HepG2 (cell line): ENCODE measurements around the gene ADCY5. TPM values are rescaled to one million over a fixed set of nuclear protein-coding genes. Genes with fewer than 3 reads are reported as not detected.

Source experiments
- ATAC-seq: fragments of 200-7000 bp; cut with Tn5 transposase; 3 replicates; pipeline ENCODE4 v1.9.1; 2020; ENCODE audit warnings: mild to moderate bottlenecking, moderate library complexity
- BruUV-seq: library from RNA; stranded (reverse); fragments of 400-500 nt; replicated peaks from 2 replicates; lab custom pipeline; 2021; lab: Mats Ljungman, UMichigan
- CTCF ChIA-PET: fragments of 300-600 bp; formaldehyde crosslinking; extraction: SDS; loops from one replicate; lab custom pipeline; 2021; ENCODE audit warnings: low total read pairs, inconsistent platforms, low intra/inter-chr PET ratio; lab: Yijun Ruan, JAX
- POLR2A ChIA-PET: fragments of 350-600 bp; sonication (Branson Sonifier 250); formaldehyde crosslinking; loops from one replicate; lab custom pipeline; 2020; ENCODE audit warnings: antibody characterized with exemption, inconsistent platforms; lab: Yijun Ruan, JAX
- DNase-seq: peaks from one replicate; pipeline ENCODE4 v3.0.0-alpha.2; 2015; ENCODE audit warnings: low spot score
- FAIRE-seq: peaks from 3 replicates; lab custom pipeline; 2011; peaks lifted over from hg19 to GRCh38; lab: Jason Lieb, UNC
- H2AFZ ChIP-seq: one replicate; pipeline ENCODE4 v1.6.1; 2011; ENCODE audit warnings: low read length, inconsistent platforms
- H3K27ac ChIP-seq: fragments of 300-600 bp; 3 replicates; pipeline ENCODE4 v1.8.0; 2011; ENCODE audit warnings: mixed run types, mild to moderate bottlenecking, mixed read lengths, low read length, inconsistent platforms; ENCODE audit not compliant: insufficient read depth; ENCODE audit errors: extremely low read length
- H3K27me3 ChIP-seq, 2 experiments: fragments of 200-600 bp in 1 of 2; 2 replicates in 1 of 2; 3 replicates in 1 of 2; pipeline versions ENCODE4 v1.6.0 to v1.8.0; 2011; ENCODE audit warnings: low read length in 2 of 2, mild to moderate bottlenecking in 2 of 2, moderate library complexity in 2 of 2, inconsistent platforms in 1 of 2; ENCODE audit not compliant: insufficient read depth in 2 of 2, control insufficient read depth in 1 of 2
- H3K36me3 ChIP-seq, 2 experiments: fragments of 200-600 bp in 1 of 2; replicated peaks in 1 of 2; 2 replicates in 1 of 2; 3 replicates in 1 of 2; pipeline versions ENCODE4 v1.5.1 to v1.8.0; 2011; ENCODE audit warnings: low read length in 2 of 2, inconsistent platforms in 1 of 2; ENCODE audit not compliant: insufficient read depth in 2 of 2, control insufficient read depth in 1 of 2
- H3K4me1 ChIP-seq: 2 replicates; pipeline ENCODE4 v1.5.1; 2012; ENCODE audit warnings: low read length, inconsistent platforms; ENCODE audit not compliant: insufficient read depth
- H3K4me2 ChIP-seq: 2 replicates; pipeline ENCODE4 v1.6.0; 2011; ENCODE audit warnings: low read depth, low read length, inconsistent platforms
- H3K4me3 ChIP-seq, 3 experiments: fragments of 200-600 bp in 1 of 3; sonication (generic), shearing (Covaris generic) in 1 of 3; replicated peaks in 1 of 3; 2 replicates each; pipeline ENCODE4 v1.5.1; 2011 to 2016; ENCODE audit warnings: low read length in 3 of 3, inconsistent platforms in 2 of 3, low read depth in 2 of 3, mild to moderate bottlenecking in 2 of 3, control low read depth in 1 of 3, mixed read lengths in 1 of 3; ENCODE audit not compliant: insufficient read depth in 1 of 3
- H3K79me2 ChIP-seq: one replicate; pipeline ENCODE4 v1.6.1; 2011; ENCODE audit warnings: low read length, inconsistent platforms; ENCODE audit not compliant: insufficient read depth
- H3K9ac ChIP-seq: 2 replicates; pipeline ENCODE4 v1.6.0; 2011; ENCODE audit warnings: mild to moderate bottlenecking, low read depth, low read length, inconsistent platforms; ENCODE audit not compliant: insufficient read depth
- H3K9me3 ChIP-seq: 2 replicates; pipeline ENCODE4 v1.5.1; 2012; ENCODE audit warnings: mild to moderate bottlenecking, low read length
- H4K20me1 ChIP-seq: 2 replicates; pipeline ENCODE4 v1.6.0; 2011; ENCODE audit warnings: inconsistent platforms, mild to moderate bottlenecking, low read length, moderate library complexity; ENCODE audit not compliant: insufficient read depth
- ELF1 ChIP-seq: sonication (generic); formaldehyde crosslinking; IDR thresholded peaks from 2 replicates; pipeline ENCODE4 v1.4.0; 2020; ENCODE audit warnings: missing genetic modification reagents
- FUBP1 ChIP-seq: sonication (generic); formaldehyde crosslinking; IDR thresholded peaks from 2 replicates; pipeline ENCODE4 v1.5.1; 2020; ENCODE audit warnings: missing genetic modification reagents, mild to moderate bottlenecking, borderline replicate concordance
- MTA3 ChIP-seq: sonication (generic); formaldehyde crosslinking; IDR thresholded peaks from 2 replicates; pipeline ENCODE4 v1.4.0; 2020; ENCODE audit warnings: missing genetic modification reagents
- NFATC3 ChIP-seq: sonication (generic); formaldehyde crosslinking; IDR thresholded peaks from 2 replicates; pipeline ENCODE4 v1.5.1; 2020; ENCODE audit warnings: mild to moderate bottlenecking, missing genetic modification reagents
- SIX1 ChIP-seq: sonication (generic); formaldehyde crosslinking; IDR thresholded peaks from 2 replicates; pipeline ENCODE4 v1.4.0; 2020; ENCODE audit warnings: missing genetic modification reagents, borderline replicate concordance
- SMARCE1 ChIP-seq: fragments of 450-650 bp; IDR thresholded peaks from 2 replicates; pipeline ENCODE4 v1.6.1; 2017; ENCODE audit warnings: borderline replicate concordance
- SUZ12 ChIP-seq: fragments of 150-350 bp; IDR thresholded peaks from 2 replicates; pipeline ENCODE4 v1.6.1; 2014; ENCODE audit warnings: low read depth, low read length
- TGIF2 ChIP-seq: IDR thresholded peaks from 2 replicates; pipeline ENCODE4 v1.6.1; 2016; ENCODE audit warnings: control low read depth, missing compliant biosample characterization
- ZNF652 ChIP-seq: IDR thresholded peaks from 2 replicates; pipeline ENCODE4 v1.6.1; 2016; ENCODE audit warnings: low read depth, borderline replicate concordance
- ZSCAN12 ChIP-seq: sonication (generic); formaldehyde crosslinking; IDR thresholded peaks from 2 replicates; pipeline ENCODE4 v1.9.0; 2021; ENCODE audit warnings: mild to moderate bottlenecking, missing genetic modification reagents
- WGBS: methylation state at CpG from one replicate; pipeline ENCODE4 v1.1.6; 2017; ENCODE audit warnings: low lambda C conversion rate; 5-methylcytosine and 5-hydroxymethylcytosine counted together
- in situ Hi-C: cut with HindIII; loops from 2 replicates; pipeline ENCODE4 v1.10.0; 2017; ENCODE audit warnings: low pct_unique_long_range_greater_than_20kb; ENCODE audit not compliant: extremely low pct_ligation_motif_present
- intact Hi-C: fragments of 100-400 bp; cut with micrococcal nuclease; formaldehyde crosslinking; loops from one replicate; pipeline ENCODE4 v1.10.0; 2022; ENCODE audit not compliant: unreplicated experiment
- polyA plus RNA-seq, 8 experiments: library from polyadenylated mRNA; depleted of rRNA in 3 of 8; stranded (reverse) in 7 of 8; unstranded in 1 of 8; fragments of >200 nt; fragmentation: Illumina TruSeq in 4 of 8; extraction: Trizol in 4 of 8; gene quantifications; 2 replicates each; pipeline versions ENCODE4 v1.2.1 to v1.2.3, GENCODE V29; 2011 to 2016; ENCODE audit warnings: low read depth in 4 of 8, missing spikeins in 1 of 8, mixed read lengths in 1 of 8; ENCODE audit not compliant: insufficient read depth in 1 of 8
- total RNA-seq, 5 experiments: library from RNA; depleted of rRNA; stranded (reverse); fragments of >200 nt; fragmentation: Illumina TruSeq; extraction: Trizol; gene quantifications; 2 replicates each; pipeline ENCODE4 v1.2.3, GENCODE V29; 2016; ENCODE audit warnings: low read depth in 1 of 5

Gene ADCY5
- total and polyA plus RNA-seq, 2 of the 13 experiments (the other 11 are each of a cell fraction or from before 2014, with no cell fraction given) = not detected

- TF ChIP-seq FUBP1 (CRISPR knock-in tag) (no peak), TGIF2 (CRISPR knock-in tag) (no peak), NFATC3 (CRISPR knock-in tag) (no peak), SMARCE1 (no peak)
Measured at GRCh38 chr3:123401836-123402530, 46.9 kb downstream of the ADCY5 start (continued).

- Histone ChIP-seq H3K4me2 (no peak overlapping the region), H3K79me2 (no peaks in the 10 kb centered on the region), H3K9ac (no peak overlapping the region), H3K27me3 (peaks cover 0 to 29% of the 10 kb centered on the region in 2 experiments; a peak in 2 of 5 replicates), H3K4me1 (no peaks in the 10 kb centered on the region), H2AFZ (no peak overlapping the region), H3K4me3 (no peak overlapping the region), H3K27ac (no peak overlapping the region), H3K9me3 (no peaks in the 10 kb centered on the region), H4K20me1 (no peaks in the 10 kb centered on the region), H3K36me3 (no peaks in the 10 kb centered on the region)
- no peak for TF ChIP-seq SUZ12
- no peak for TF ChIP-seq MTA3 (CRISPR knock-in tag)
- TF ChIP-seq SIX1 = no peak
- TF ChIP-seq ZNF652 = no peak
- no peak for TF ChIP-seq ZSCAN12 (CRISPR knock-in tag)
- TF ChIP-seq ELF1 (CRISPR knock-in tag) = no peak
- in situ Hi-C loops (no loop called here), intact Hi-C loops (no loop called here)
- no peak for FAIRE-seq
- WGBS = 78% methylated on average over 3 of the region's 3 CpGs
- ChIA-PET POLR2A (no interaction called here), CTCF (no interaction called here)
- no peak for DNase-seq
- BruUV-seq = no TSS peak
- ATAC-seq = no peak
Measured at GRCh38 chr3:123400169-123400568, 48.7 kb downstream of the ADCY5 start.
